K562 (cell line): ENCODE measurements around the gene PCBP3. TPM values are rescaled to one million over a fixed set of nuclear protein-coding genes. Genes with fewer than 3 reads are reported as not detected.

Source experiments
- ATAC-seq: fragments of 200-7000 bp; cut with Tn5 transposase; 3 replicates; pipeline ENCODE4 v1.9.1; 2020; ENCODE audit warnings: moderate library complexity
- BruUV-seq: library from RNA; stranded (reverse); fragments of 400-500 nt; replicated peaks from 2 replicates; lab custom pipeline; 2021; lab: Mats Ljungman, UMichigan
- CTCF ChIA-PET: fragments of 300-600 bp; formaldehyde crosslinking; extraction: SDS; loops from one replicate; lab custom pipeline; 2021; ENCODE audit warnings: low intra/inter-chr PET ratio; lab: Yijun Ruan, JAX
- POLR2A ChIA-PET: fragments of 300-600, 350-650 bp; sonication (Branson Sonifier 250); formaldehyde crosslinking; extraction: SDS; loops from one replicate; lab custom pipeline; 2021; ENCODE audit warnings: antibody characterized with exemption, inconsistent platforms; lab: Yijun Ruan, JAX
- DNase-seq, 4 experiments: peaks; one replicate each; pipeline versions ENCODE4 v3.0.0 to v3.0.0-alpha.2; 2011 to 2018; ENCODE audit warnings: low spot score in 3 of 4, mixed read lengths in 3 of 4; ENCODE audit errors: extremely low read depth in 1 of 4
- FAIRE-seq: peaks from 2 replicates; lab custom pipeline; 2011; peaks lifted over from hg19 to GRCh38; lab: Jason Lieb, UNC
- H2AFZ ChIP-seq: 2 replicates; pipeline ENCODE4 v1.6.0; 2011; ENCODE audit warnings: low read depth, low read length, control low read depth, inconsistent platforms
- H3K27ac ChIP-seq: fragments of 200-600 bp; 3 replicates; pipeline ENCODE4 v1.8.0; 2011; ENCODE audit warnings: low read depth, mild to moderate bottlenecking, control low read depth, inconsistent platforms, low read length, moderate library complexity, mixed read lengths; ENCODE audit errors: extremely low read depth
- H3K27me3 ChIP-seq, 2 experiments: fragments of 300-600 bp in 1 of 2; 2 replicates in 1 of 2; 3 replicates in 1 of 2; pipeline versions ENCODE4 v1.6.0 to v1.8.0; 2011; ENCODE audit warnings: inconsistent platforms in 2 of 2, low read length in 2 of 2, mild to moderate bottlenecking in 1 of 2, mixed read lengths in 1 of 2, moderate library complexity in 1 of 2; ENCODE audit not compliant: control insufficient read depth in 2 of 2, insufficient read depth in 2 of 2
- H3K36me3 ChIP-seq: fragments of 300-600 bp; 3 replicates; pipeline ENCODE4 v1.8.0; 2011; ENCODE audit warnings: mild to moderate bottlenecking, low read length, inconsistent platforms; ENCODE audit not compliant: control insufficient read depth, insufficient read depth
- H3K4me1 ChIP-seq, 2 experiments: fragments of 200-600 bp in 1 of 2; replicated peaks in 1 of 2; 2 replicates in 1 of 2; 3 replicates in 1 of 2; pipeline versions ENCODE4 v1.5.1 to v1.8.0; 2011; ENCODE audit warnings: inconsistent platforms in 2 of 2, low read length in 2 of 2, mild to moderate bottlenecking in 1 of 2, mixed read lengths in 1 of 2, moderate library complexity in 1 of 2; ENCODE audit not compliant: control insufficient read depth in 2 of 2, insufficient read depth in 2 of 2
- H3K4me2 ChIP-seq: 2 replicates; pipeline ENCODE4 v1.6.1; 2011; ENCODE audit warnings: low read length, control low read depth, inconsistent platforms, mixed read lengths; ENCODE audit not compliant: insufficient read depth
- H3K4me3 ChIP-seq: fragments of 200-600 bp; sonication (generic), shearing (Covaris generic); 2 replicates; pipeline ENCODE4 v1.5.1; 2016; ENCODE audit warnings: control low read depth, inconsistent platforms
- H3K79me2 ChIP-seq: fragments of 200-600 bp; 3 replicates; pipeline ENCODE4 v1.8.0; 2011; ENCODE audit warnings: low read length, inconsistent platforms; ENCODE audit not compliant: control insufficient read depth, insufficient read depth
- H3K9ac ChIP-seq, 2 experiments: 2 replicates each; pipeline versions ENCODE4 v1.6.0 to v1.6.1; 2011; ENCODE audit warnings: low read depth in 2 of 2, low read length in 2 of 2, control low read depth in 1 of 2, inconsistent platforms in 1 of 2, mild to moderate bottlenecking in 1 of 2, mixed read lengths in 1 of 2; ENCODE audit not compliant: insufficient read depth in 1 of 2
- H3K9me1 ChIP-seq: one replicate; pipeline ENCODE4 v1.6.0; 2011; ENCODE audit warnings: inconsistent platforms, mild to moderate bottlenecking, low read length, moderate library complexity; ENCODE audit not compliant: control insufficient read depth, insufficient read depth
- H3K9me3 ChIP-seq: replicated peaks from 2 replicates; pipeline ENCODE4 v1.5.1; 2011; ENCODE audit warnings: low read depth, low read length, inconsistent platforms; ENCODE audit not compliant: control insufficient read depth, insufficient read depth
- H4K20me1 ChIP-seq: replicated peaks from 2 replicates; pipeline ENCODE4 v1.6.1; 2011; ENCODE audit warnings: low read length, inconsistent platforms, mixed read lengths; ENCODE audit not compliant: control insufficient read depth, insufficient read depth
- KDM2B ChIP-seq: fragments of 250-450 bp; sonication (Bioruptor Pico); IDR thresholded peaks from 2 replicates; pipeline ENCODE4 v1.8.0; 2021; ENCODE audit warnings: mild to moderate bottlenecking, moderate library complexity
- KLF16 ChIP-seq: IDR thresholded peaks from 2 replicates; pipeline ENCODE4 v1.6.1; 2016; ENCODE audit warnings: antibody characterized with exemption
- NONO ChIP-seq, 2 experiments: fragments of 200-400 bp in 1 of 2; fragments of 450-650 bp in 1 of 2; formaldehyde crosslinking in 1 of 2; IDR thresholded peaks; 2 replicates each; pipeline ENCODE4 v1.6.1; 2017; ENCODE audit warnings: low read depth in 2 of 2, mild to moderate bottlenecking in 2 of 2, moderate library complexity in 2 of 2, low read length in 1 of 2
- RBM25 ChIP-seq: fragments of 200-400 bp; formaldehyde crosslinking; IDR thresholded peaks from 2 replicates; pipeline ENCODE4 v1.6.1; 2018; ENCODE audit warnings: low read length, low read depth, moderate library complexity; ENCODE audit not compliant: severe bottlenecking
- SMAD2 ChIP-seq: fragments of 150-350 bp; IDR thresholded peaks from 2 replicates; pipeline ENCODE4 v1.6.1; 2014; ENCODE audit warnings: low read depth, mild to moderate bottlenecking, low read length
- SMARCE1 ChIP-seq: fragments of 450-650 bp; IDR thresholded peaks from 2 replicates; pipeline ENCODE4 v1.7.1; 2016; ENCODE audit warnings: mild to moderate bottlenecking
- ZNF165 ChIP-seq: fragments of 250-450 bp; sonication (Bioruptor Pico); IDR thresholded peaks from 2 replicates; pipeline ENCODE4 v1.4.0; 2020; ENCODE audit warnings: borderline replicate concordance
- WGBS: fragments of 100-300 bp; shearing (Covaris generic); methylation state at CpG from one replicate; pipeline ENCODE4 v1.1.6; 2016; ENCODE audit warnings: low coverage, mixed read lengths; ENCODE audit not compliant: insufficient coverage; ENCODE audit errors: missing lambda C conversion rate; 5-methylcytosine and 5-hydroxymethylcytosine counted together
- in situ Hi-C: fragments of 300-500 bp; cut with MboI; formaldehyde crosslinking; loops from 4 replicates; pipeline ENCODE4 v1.15.0; 2018; ENCODE audit warnings: inconsistent platforms, mixed read lengths
- intact Hi-C: fragments of 100-400 bp; cut with micrococcal nuclease; formaldehyde crosslinking; loops from 2 replicates; pipeline ENCODE4 v1.14.2; 2022
- polyA plus RNA-seq, 8 experiments: library from polyadenylated mRNA; depleted of rRNA in 4 of 8; stranded (reverse) in 5 of 8; unstranded in 3 of 8; fragments of >200 nt; fragmentation: Nextera tagmentation in 2 of 8; fragmentation: Illumina TruSeq in 1 of 8; extraction: Ambion mirVana in 2 of 8; extraction: Trizol in 1 of 8; gene quantifications; 2 replicates each; pipeline versions ENCODE4 v1.2.1 to v1.2.3, GENCODE V29; 2011 to 2014; ENCODE audit warnings: inconsistent platforms in 1 of 8, missing spikeins in 1 of 8
- total RNA-seq, 7 experiments: library from RNA; depleted of rRNA in 6 of 7; stranded (reverse); fragments of >200 nt in 6 of 7; fragmentation: Illumina TruSeq in 2 of 7; extraction: Trizol in 2 of 7; gene quantifications; 2 replicates each; pipeline versions ENCODE4 v1.2.1 to v1.2.3, GENCODE V29; 2011 to 2021; ENCODE audit warnings: low replicate concordance in 1 of 7
- TF ChIP-seq, protein P1 (sequence below), 3 experiments: fragments of 200-800 bp in 1 of 3; sonication (Bioruptor generic) in 1 of 3; sonication (generic) in 1 of 3; formaldehyde crosslinking in 1 of 3; IDR thresholded peaks; 2 replicates each; pipeline versions ENCODE4 v1.6.1 to v1.8.0; 2016 to 2022; ENCODE audit warnings: mild to moderate bottlenecking in 2 of 3, missing compliant biosample characterization in 2 of 3, missing genetic modification characterization in 2 of 3, missing genetic modification reagents in 1 of 3
- TF ChIP-seq, protein P2 (sequence below): fragments of 450-650 bp; IDR thresholded peaks from 2 replicates; pipeline ENCODE4 v1.6.1; 2017; ENCODE audit warnings: antibody characterized with exemption, mild to moderate bottlenecking

PCBP3 gene
- total and polyA plus RNA-seq, 9 of the 15 experiments (the other 6 are each of a cell fraction or from before 2014, with no cell fraction given), result 0.18 TPM; not detected in 8

DNA sequence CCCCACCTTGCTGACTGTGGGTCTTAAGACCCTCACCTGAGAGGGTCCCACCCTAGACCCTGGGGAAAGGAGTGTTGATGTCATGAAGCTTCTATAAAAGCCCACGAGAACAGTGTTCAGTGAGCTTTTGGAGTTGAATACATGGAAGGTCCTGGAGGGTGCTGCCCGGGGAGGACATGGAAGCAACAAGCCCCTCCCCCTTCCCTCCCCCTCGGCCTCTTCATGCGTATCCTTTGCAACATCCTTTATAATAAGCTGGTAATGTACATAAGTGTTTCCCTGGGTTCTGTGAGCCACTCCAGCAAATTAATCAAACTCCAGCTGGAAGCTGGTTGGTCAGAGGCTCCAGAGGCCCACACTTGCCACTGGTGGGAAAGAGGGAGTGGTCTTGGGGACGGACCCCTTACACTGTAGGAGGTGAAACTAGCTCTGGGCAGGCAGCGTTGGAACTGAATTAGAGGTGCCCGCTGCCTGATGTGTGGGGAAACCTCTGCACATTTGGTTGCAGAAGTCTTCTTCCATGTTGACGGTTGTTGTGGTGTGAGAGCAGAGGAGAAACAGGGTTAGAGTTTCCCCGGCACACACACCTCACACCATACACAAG, 323.4 kb downstream of the PCBP3 start:
- 4% methylated on average over 9 of the region's 9 CpGs for WGBS
- BruUV-seq, result no TSS peak
- peaks cover 6% of the 10 kb centered on the region; the same call in 1 of the 2 replicates for H4K20me1 ChIP-seq
- H3K27me3 ChIP-seq, result peaks cover 8 to 18% of the 10 kb centered on the region in 2 experiments; a peak in 3 of 5 replicates
- H3K79me2 ChIP-seq, result no peaks in the 10 kb centered on the region
- TF ChIP-seq KLF16, result no peak
- TF ChIP-seq, protein P1, sequence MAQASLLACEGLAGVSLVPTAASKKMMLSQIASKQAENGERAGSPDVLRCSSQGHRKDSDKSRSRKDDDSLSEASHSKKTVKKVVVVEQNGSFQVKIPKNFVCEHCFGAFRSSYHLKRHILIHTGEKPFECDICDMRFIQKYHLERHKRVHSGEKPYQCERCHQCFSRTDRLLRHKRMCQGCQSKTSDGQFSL (CRISPR knock-in tag; IDR thresholded peaks at IDR 0.05), result no peak
- TF ChIP-seq, protein P1 (tag; IDR thresholded peaks at IDR 0.05), result no peak
- no peak for TF ChIP-seq NONO (IDR thresholded peaks at IDR 0.05; ENCODE audit: low read depth in 2 of 2, low read length in 1 of 2)
- TF ChIP-seq ZNF165 (CRISPR knock-in tag), result no peak
- no peak for TF ChIP-seq SMARCE1
- no peak for TF ChIP-seq KDM2B (CRISPR knock-in tag)
- TF ChIP-seq RBM25, result no peak
- TF ChIP-seq, protein P2, sequence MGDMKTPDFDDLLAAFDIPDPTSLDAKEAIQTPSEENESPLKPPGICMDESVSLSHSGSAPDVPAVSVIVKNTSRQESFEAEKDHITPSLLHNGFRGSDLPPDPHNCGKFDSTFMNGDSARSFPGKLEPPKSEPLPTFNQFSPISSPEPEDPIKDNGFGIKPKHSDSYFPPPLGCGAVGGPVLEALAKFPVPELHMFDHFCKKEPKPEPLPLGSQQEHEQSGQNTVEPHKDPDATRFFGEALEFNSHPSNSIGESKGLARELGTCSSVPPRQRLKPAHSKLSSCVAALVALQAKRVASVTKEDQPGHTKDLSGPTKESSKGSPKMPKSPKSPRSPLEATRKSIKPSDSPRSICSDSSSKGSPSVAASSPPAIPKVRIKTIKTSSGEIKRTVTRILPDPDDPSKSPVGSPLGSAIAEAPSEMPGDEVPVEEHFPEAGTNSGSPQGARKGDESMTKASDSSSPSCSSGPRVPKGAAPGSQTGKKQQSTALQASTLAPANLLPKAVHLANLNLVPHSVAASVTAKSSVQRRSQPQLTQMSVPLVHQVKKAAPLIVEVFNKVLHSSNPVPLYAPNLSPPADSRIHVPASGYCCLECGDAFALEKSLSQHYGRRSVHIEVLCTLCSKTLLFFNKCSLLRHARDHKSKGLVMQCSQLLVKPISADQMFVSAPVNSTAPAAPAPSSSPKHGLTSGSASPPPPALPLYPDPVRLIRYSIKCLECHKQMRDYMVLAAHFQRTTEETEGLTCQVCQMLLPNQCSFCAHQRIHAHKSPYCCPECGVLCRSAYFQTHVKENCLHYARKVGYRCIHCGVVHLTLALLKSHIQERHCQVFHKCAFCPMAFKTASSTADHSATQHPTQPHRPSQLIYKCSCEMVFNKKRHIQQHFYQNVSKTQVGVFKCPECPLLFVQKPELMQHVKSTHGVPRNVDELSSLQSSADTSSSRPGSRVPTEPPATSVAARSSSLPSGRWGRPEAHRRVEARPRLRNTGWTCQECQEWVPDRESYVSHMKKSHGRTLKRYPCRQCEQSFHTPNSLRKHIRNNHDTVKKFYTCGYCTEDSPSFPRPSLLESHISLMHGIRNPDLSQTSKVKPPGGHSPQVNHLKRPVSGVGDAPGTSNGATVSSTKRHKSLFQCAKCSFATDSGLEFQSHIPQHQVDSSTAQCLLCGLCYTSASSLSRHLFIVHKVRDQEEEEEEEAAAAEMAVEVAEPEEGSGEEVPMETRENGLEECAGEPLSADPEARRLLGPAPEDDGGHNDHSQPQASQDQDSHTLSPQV, result no peak
- no peak for TF ChIP-seq SMAD2
- ChIA-PET CTCF (no interaction called here), POLR2A (interaction anchor here (0.9 kb wide), 1 partner anchor 8 kb away, joined by 3 read pairs; no protein-coding TSS in a partner anchor)
- no peaks in the 10 kb centered on the region for H3K9me3 ChIP-seq
- H3K9me1 ChIP-seq, result no peaks in the 10 kb centered on the region
- H3K4me1 ChIP-seq, result peaks cover 0 to 17% of the 10 kb centered on the region in 2 experiments; a peak in 2 of 5 replicates
- H3K36me3 ChIP-seq, result no peaks in the 10 kb centered on the region
- no peak overlapping the region for H3K4me3 ChIP-seq
- FAIRE-seq (no peak), ATAC-seq (no peak), DNase-seq (no peak)
- intact Hi-C loops (no loop called here), in situ Hi-C loops (no loop called here)
- H2AFZ ChIP-seq, result no peak overlapping the region
- no peak overlapping the region for H3K4me2 ChIP-seq
- H3K9ac ChIP-seq, result no peak overlapping the region
- H3K27ac ChIP-seq, result no peak overlapping the region
